ENCODE results near the gene MADCAM1.

The MADCAM1 gene

GRCh38 chr19:533364-534058 is 37.2 kb downstream of the MADCAM1 start:
- no peak for DNase-seq

- no peak for DNase-seq
Observed at GRCh38 chr19:534088-534487, 37.8 kb downstream of the MADCAM1 start.

GRCh38 chr19:535017-535835 is 38.9 kb downstream of the MADCAM1 start:
- no peak for DNase-seq

GRCh38 chr19:536031-536880 is 40.0 kb downstream of the MADCAM1 start:
- no peak for DNase-seq

- DNase-seq: no peak
Observed at GRCh38 chr19:536881-537404, 40.7 kb downstream of the MADCAM1 start.

GRCh38 chr19:538641-539428 is 42.5 kb downstream of the MADCAM1 start:
- no peak for DNase-seq

- DNase-seq: no peak
Observed at GRCh38 chr19:539429-540030, 43.2 kb downstream of the MADCAM1 start.

GRCh38 chr19:540867-541637 is 44.8 kb downstream of the MADCAM1 start:
- DNase-seq: no peak

- no peak for DNase-seq
Observed at GRCh38 chr19:541699-542098, 45.4 kb downstream of the MADCAM1 start.

GRCh38 chr19:542173-542866 is 46.0 kb downstream of the MADCAM1 start:
- DNase-seq: no peak

GRCh38 chr19:543910-544608 is 47.8 kb downstream of the MADCAM1 start, which contains the start of gene GZMM:
Gene GZMM (plus strand): TSS chr19:544053. CDS start chr19:544072, 19 bp downstream.
- no peak for DNase-seq

- DNase-seq: no peak
Observed at GRCh38 chr19:547117-547516, 50.8 kb downstream of the MADCAM1 start.

GRCh38 chr19:547836-548720 is 51.8 kb downstream of the MADCAM1 start:
- no peak for DNase-seq

GRCh38 chr19:548886-549830 is 52.9 kb downstream of the MADCAM1 start:
- DNase-seq: no peak

GRCh38 chr19:554817-555216 is 58.5 kb downstream of the MADCAM1 start:
- no peak for DNase-seq
